SK-N-MC (cell line): Measurements from ENCODE around the gene ST8SIA4.

Source experiments
- DNase-seq: peaks from one replicate; pipeline ENCODE4 v3.0.0-alpha.2; 2011; ENCODE audit warnings: low read depth, low spot score
- H3K27ac ChIP-seq: fragments of 200-600 bp; sonication (generic); 2 replicates; pipeline ENCODE4 v1.5.1; 2016; ENCODE audit warnings: mixed run types
- H3K36me3 ChIP-seq: fragments of 200-600 bp; sonication (generic); 2 replicates; pipeline ENCODE4 v1.6.1; 2017; ENCODE audit warnings: antibody characterized with exemption, low read length, mixed read lengths; ENCODE audit not compliant: insufficient read depth
- H3K4me3 ChIP-seq: fragments of 200-600 bp; sonication (generic); 2 replicates; pipeline ENCODE4 v1.5.1; 2016
- H3K9ac ChIP-seq: fragments of 200-600 bp; sonication (generic); 2 replicates; pipeline ENCODE4 v1.8.0; 2017; ENCODE audit warnings: mixed run types, mixed read lengths; ENCODE audit not compliant: insufficient read length
- H3K9me3 ChIP-seq: fragments of 200-600 bp; sonication (generic); 2 replicates; pipeline ENCODE4 v1.6.1; 2017; ENCODE audit warnings: low read depth, mild to moderate bottlenecking, antibody characterized with exemption, low read length, moderate library complexity, mixed read lengths
- EZH2 ChIP-seq: fragments of 200-600 bp; sonication (generic); IDR thresholded peaks from one replicate; pipeline ENCODE4 v1.6.1; 2017; ENCODE audit warnings: antibody characterized with exemption
- FOXP2 ChIP-seq: optimal IDR thresholded peaks from 2 replicates; pipeline ENCODE3; 2011; ENCODE audit warnings: mild to moderate bottlenecking, moderate library complexity; ENCODE audit not compliant: insufficient read depth; ENCODE audit errors: extremely low read length, control extremely low read depth
- POLR2AphosphoS5 ChIP-seq: IDR thresholded peaks from 2 replicates; pipeline ENCODE4 v1.6.1; 2012; ENCODE audit warnings: mild to moderate bottlenecking, low read depth, low read length, borderline replicate concordance

The ST8SIA4 gene

DNA sequence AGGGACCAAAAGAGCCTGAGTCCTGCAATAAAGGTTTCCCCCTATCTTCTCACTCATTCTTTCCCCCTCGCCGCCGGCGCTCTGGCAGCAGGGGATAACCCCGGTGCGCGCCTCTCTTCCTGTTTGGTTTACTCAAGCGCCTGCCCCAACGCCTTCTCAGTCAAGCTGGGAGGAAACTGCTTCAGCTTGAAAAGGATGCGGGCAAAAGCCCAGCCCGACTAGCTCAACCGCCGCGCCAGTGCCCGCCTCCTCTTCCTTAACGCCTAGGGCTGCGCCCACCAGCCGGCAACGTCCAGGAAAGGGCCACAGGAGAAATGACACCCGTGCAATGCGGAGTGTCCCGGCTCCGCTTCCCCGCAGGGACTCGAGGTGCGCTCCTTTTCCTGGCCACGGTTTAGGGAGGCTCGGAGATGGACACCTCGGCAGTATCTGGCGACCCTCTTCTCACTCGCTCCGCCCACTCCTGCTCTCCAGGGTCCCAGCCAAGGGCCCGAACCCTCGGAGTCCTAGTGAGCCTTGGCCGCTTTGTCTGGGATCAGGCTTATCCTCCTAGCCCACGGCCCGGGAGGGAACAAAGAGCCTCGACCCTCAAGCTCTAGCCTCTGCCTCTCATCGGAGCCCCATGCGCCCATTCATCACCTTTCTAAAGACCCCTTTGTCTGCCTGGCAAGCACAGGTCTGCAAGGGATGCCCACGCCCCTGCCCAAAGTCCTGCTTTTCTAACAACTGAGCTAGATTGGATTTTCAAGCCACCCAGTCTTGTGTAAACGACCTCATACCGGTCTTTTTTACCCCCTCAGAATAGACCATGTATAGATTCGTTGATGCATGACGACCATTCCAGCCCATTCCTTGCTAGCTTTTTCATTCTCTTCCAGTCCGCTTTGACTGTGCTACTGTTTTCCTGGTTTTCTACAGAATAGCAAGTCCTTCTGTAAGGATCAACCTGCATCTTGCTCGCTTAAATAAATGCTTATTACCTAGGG lies 2.0 kb downstream of the ST8SIA4 start:
- no peak overlapping the region for H3K9ac ChIP-seq
- no peak overlapping the region for H3K27ac ChIP-seq
- peak overlapping the region; percentile 82 for H3K4me3 ChIP-seq
- no peaks in the 10 kb centered on the region for H3K9me3 ChIP-seq
- no peak for DNase-seq
- no peaks in the 10 kb centered on the region for H3K36me3 ChIP-seq
- peak; percentile 20; the same call in 1 of the 2 replicates for TF ChIP-seq POLR2AphosphoS5
- no peak for TF ChIP-seq FOXP2
- TF ChIP-seq EZH2 = no peak

DNA sequence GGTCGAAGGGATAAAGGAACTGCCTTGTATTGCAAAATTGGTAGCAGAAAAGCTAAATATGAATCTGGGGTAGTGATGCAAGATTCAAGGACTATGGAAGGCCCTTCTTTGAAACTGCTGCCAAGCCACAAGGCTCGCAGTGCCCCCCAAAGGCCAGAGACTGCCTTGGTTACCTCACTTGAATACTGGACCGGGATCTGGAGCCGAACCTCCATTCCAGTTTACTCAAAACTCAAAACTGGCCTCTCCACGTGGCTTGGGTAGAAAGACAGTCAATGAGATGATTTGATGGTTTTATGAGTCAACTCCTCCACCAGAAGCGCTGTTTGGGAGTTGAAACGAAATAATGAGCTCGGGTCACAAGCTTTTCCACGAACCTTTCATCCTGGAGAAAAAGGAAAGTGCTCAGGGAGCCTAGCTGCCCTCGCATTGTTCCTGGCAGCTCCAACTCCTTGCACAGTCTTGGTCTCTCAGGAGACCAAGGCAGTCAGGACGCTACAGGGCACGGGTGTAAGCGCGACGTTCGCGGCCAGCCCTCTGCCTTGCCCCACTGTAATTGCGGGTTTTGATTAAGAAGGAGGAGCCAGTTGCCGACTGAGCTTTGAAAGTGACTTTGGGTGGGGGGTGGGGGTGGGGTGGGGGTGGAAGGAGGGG lies 2.8 kb downstream of the ST8SIA4 start:
- peak; percentile 35; the same call in 1 of the 2 replicates for TF ChIP-seq POLR2AphosphoS5
- TF ChIP-seq FOXP2 = no peak
- Histone ChIP-seq H3K27ac (no peak overlapping the region), H3K36me3 (no peaks in the 10 kb centered on the region), H3K9ac (peak overlapping the region; percentile 31), H3K9me3 (no peaks in the 10 kb centered on the region), H3K4me3 (peak overlapping the region; percentile 82)
- DNase-seq = no peak

GRCh38 chr5:100899675-100900074 lies 3.4 kb downstream of the ST8SIA4 start:
- Histone ChIP-seq H3K27ac (no peak overlapping the region), H3K9me3 (no peaks in the 10 kb centered on the region), H3K9ac (no peak overlapping the region), H3K4me3 (peak overlapping the region; percentile 82; the same call in 1 of the 2 replicates), H3K36me3 (no peaks in the 10 kb centered on the region)
- no peak for DNase-seq
- TF ChIP-seq POLR2AphosphoS5 (no peak), FOXP2 (no peak), EZH2 (no peak)

DNA sequence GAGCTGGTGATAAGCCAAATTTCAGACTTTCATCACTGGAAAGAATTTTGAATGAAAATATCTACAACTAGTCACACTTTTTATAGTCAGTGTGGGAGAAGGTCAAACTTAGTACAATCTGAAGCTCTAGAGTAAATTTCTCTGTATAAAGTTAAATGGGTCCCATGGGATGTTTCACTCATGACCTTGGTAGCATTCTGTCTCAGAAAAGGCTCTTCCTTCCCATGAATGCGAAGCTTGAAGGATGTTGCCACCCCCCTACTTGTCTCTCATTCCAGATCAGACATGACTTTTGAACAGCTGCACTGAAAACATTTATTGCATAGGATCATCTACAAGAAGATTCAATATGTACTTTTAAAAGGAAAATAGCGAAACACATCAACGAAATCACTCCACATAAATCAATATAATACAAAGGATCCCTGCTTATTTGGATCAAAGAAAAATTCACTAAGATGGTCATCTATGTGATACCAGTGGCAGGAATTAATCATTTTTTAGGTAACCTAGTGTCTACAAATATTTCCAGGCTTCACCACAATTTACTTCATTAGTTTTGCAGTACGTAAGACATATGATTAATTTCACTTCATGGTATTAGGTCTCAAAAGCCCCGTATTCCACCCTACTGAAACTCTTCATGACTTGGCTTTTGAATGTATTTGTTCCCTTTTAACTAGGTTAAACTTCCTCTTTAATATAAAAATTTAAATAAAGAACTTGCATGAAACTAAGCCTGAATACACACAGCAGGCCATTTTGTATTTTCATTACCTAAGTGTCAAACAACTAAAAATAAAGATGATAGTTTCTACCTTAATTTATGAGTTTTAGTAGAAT lies 4.4 kb downstream of the ST8SIA4 start:
- H3K27ac ChIP-seq = no peak overlapping the region
- no peak for TF ChIP-seq FOXP2
- no peak overlapping the region for H3K4me3 ChIP-seq
- H3K36me3 ChIP-seq = no peaks in the 10 kb centered on the region
- no peak for DNase-seq
- H3K9ac ChIP-seq = no peak overlapping the region
- no peaks in the 10 kb centered on the region for H3K9me3 ChIP-seq

GRCh38 chr5:100896054-100896453 lies 7.0 kb downstream of the ST8SIA4 start:
- no peaks in the 10 kb centered on the region for H3K9me3 ChIP-seq
- no peak overlapping the region for H3K27ac ChIP-seq
- H3K36me3 ChIP-seq = no peaks in the 10 kb centered on the region
- DNase-seq = no peak
- TF ChIP-seq FOXP2 (no peak), POLR2AphosphoS5 (no peak), EZH2 (no peak)
- no peak overlapping the region for H3K9ac ChIP-seq
- no peak overlapping the region for H3K4me3 ChIP-seq

DNA sequence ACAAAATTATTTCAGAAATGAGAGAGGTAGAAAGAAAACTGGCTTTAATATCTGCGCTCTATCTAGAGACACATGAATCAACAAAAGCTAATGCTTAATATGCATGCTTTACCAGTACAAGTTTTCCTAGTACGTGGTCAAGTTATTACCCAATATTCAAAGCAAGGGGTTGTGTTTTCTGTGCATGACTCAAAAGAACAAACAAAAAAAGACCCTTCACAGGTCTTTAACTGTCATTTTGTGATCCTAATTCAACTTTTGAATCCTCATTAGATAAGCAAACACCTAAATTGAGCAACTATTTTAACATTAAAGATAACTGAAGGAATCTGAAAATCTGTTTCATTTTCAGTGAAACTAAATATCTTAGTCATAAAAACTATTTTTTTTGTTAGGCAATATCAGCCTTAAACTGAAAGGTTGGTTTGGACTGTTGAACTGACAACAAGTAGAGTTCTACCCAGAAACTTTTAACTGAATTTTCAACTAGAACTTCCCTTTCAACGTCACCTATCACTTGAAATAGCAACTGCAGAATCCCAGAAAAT lies 12.5 kb downstream of the ST8SIA4 start:
- Histone ChIP-seq H3K36me3 (no peaks in the 10 kb centered on the region), H3K27ac (no peak overlapping the region), H3K9ac (no peak overlapping the region), H3K4me3 (no peak overlapping the region), H3K9me3 (no peaks in the 10 kb centered on the region)
- TF ChIP-seq EZH2 = no peak
- TF ChIP-seq FOXP2 = no peak
- no peak for TF ChIP-seq POLR2AphosphoS5
- DNase-seq = no peak

DNA sequence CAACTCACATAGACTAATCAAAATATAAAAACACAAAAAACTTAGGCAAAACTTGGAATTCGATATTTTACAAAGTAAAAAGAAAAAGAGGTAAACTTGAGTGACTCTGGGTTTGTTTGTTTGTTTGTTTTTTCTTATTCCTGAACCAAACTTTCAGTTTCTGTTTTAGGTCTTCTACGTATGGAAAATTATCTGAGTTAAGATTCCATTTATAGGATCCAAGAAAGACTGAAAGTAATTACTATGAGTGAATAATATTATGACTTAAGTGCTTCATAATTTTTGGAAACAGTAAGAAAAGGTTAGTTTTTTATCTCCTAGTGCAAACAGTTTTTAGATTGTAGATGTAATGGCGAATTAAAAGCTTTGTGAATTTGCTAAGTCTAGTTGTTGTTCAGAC lies 13.2 kb downstream of the ST8SIA4 start:
- H3K27ac ChIP-seq = no peak overlapping the region
- H3K4me3 ChIP-seq = 0 out of 2 replicates have a peak overlapping the region, but pooled peaks have one; percentile 22
- no peaks in the 10 kb centered on the region for H3K9me3 ChIP-seq
- H3K9ac ChIP-seq = no peak overlapping the region
- TF ChIP-seq POLR2AphosphoS5 = no peak
- TF ChIP-seq EZH2 = no peak
- no peak for TF ChIP-seq FOXP2
- DNase-seq = no peak
- no peaks in the 10 kb centered on the region for H3K36me3 ChIP-seq

- H3K9me3 ChIP-seq = no peaks in the 10 kb centered on the region
- no peak overlapping the region for H3K4me3 ChIP-seq
- no peak overlapping the region for H3K9ac ChIP-seq
- H3K27ac ChIP-seq = no peak overlapping the region
- no peak for TF ChIP-seq EZH2
- no peak for TF ChIP-seq POLR2AphosphoS5
- no peak for TF ChIP-seq FOXP2
- no peaks in the 10 kb centered on the region for H3K36me3 ChIP-seq
- no peak for DNase-seq
Measured at GRCh38 chr5:100889165-100889743, 13.8 kb downstream of the ST8SIA4 start.
